ENCODE measurements around the gene ANAPC5.
"Not testable (repeated sequence)": the region's sequence is repeated elsewhere in the genome, so short reads cannot be mapped to it uniquely, and the experiment has no call there.

ANAPC5 gene
- total RNA-seq, result 202 to 276 (median 233) reads per million in 3 experiments

GRCh38 chr12:121351820-121352681, at the start of gene ANAPC5:
TSS of gene ANAPC5 (minus strand) at chr12:121352411. CDS start at chr12:121352340, 71 bp downstream.
- peak; percentile 91 for DNase-seq

- DNase-seq, result peak; percentile 58
These were observed 48.3 kb upstream of the ANAPC5 start for GRCh38 chr12:121400332-121401139.

GRCh38 chr12:121399391-121400331, 47.5 kb upstream of the ANAPC5 start, which contains the start of gene RNF34:
TSS of gene RNF34 (plus strand) at chr12:121400118. CDS start at chr12:121400213, 95 bp downstream.
- DNase-seq, result peak; percentile 97

- no peak for DNase-seq
These were observed 46.1 kb upstream of the ANAPC5 start for GRCh38 chr12:121398355-121398754.

GRCh38 chr12:121397521-121397920, 45.3 kb upstream of the ANAPC5 start:
- no peak for DNase-seq

- DNase-seq, result no peak
These were observed 40.1 kb upstream of the ANAPC5 start for GRCh38 chr12:121392325-121392716.

- peak; percentile 32 for DNase-seq
These were observed 39.6 kb upstream of the ANAPC5 start for GRCh38 chr12:121391619-121392324.

- no peak for DNase-seq
These were observed 38.6 kb upstream of the ANAPC5 start for GRCh38 chr12:121390856-121391255.

GRCh38 chr12:121388421-121388981, 36.3 kb upstream of the ANAPC5 start:
- no peak for DNase-seq

GRCh38 chr12:121384891-121385290, 32.7 kb upstream of the ANAPC5 start:
- not testable (repeated sequence) for DNase-seq

- DNase-seq, result no peak
These were observed 31.4 kb upstream of the ANAPC5 start for GRCh38 chr12:121383601-121384021.

GRCh38 chr12:121379945-121380344, 27.7 kb upstream of the ANAPC5 start:
- DNase-seq, result no peak

GRCh38 chr12:121378736-121379135, 26.5 kb upstream of the ANAPC5 start:
- DNase-seq, result no peak

- DNase-seq, result no peak
These were observed 24.8 kb upstream of the ANAPC5 start for GRCh38 chr12:121376754-121377697.

- DNase-seq, result not testable (repeated sequence)
These were observed 22.9 kb upstream of the ANAPC5 start for GRCh38 chr12:121374945-121375584.

GRCh38 chr12:121374336-121374735, 22.1 kb upstream of the ANAPC5 start:
- DNase-seq, result not testable (repeated sequence)

- DNase-seq, result no peak
These were observed 21.5 kb upstream of the ANAPC5 start for GRCh38 chr12:121373755-121374154.

- DNase-seq, result no peak
These were observed 19.2 kb upstream of the ANAPC5 start for GRCh38 chr12:121371404-121371803.

- no peak for DNase-seq
These were observed 13.8 kb upstream of the ANAPC5 start for GRCh38 chr12:121366063-121366459.
